HepG2 (cell line): ENCODE data around the gene TMEM74B. TPM values are rescaled to one million over a fixed set of nuclear protein-coding genes. Genes with fewer than 3 reads are reported as not detected.

Source experiments
- ATF7 ChIP-seq, 2 experiments: fragments of 450-650 bp in 1 of 2; sonication (generic) in 1 of 2; formaldehyde crosslinking in 1 of 2; IDR thresholded peaks; 2 replicates each; pipeline versions ENCODE4 v1.4.0 to v1.6.1; 2016 to 2020; ENCODE audit warnings: antibody characterized with exemption in 1 of 2, mild to moderate bottlenecking in 1 of 2, missing genetic modification reagents in 1 of 2
- BCL6 ChIP-seq: IDR thresholded peaks from 2 replicates; pipeline ENCODE4 v1.6.1; 2016; ENCODE audit warnings: missing genetic modification reagents, missing compliant biosample characterization
- JDP2 ChIP-seq: sonication (generic); formaldehyde crosslinking; IDR thresholded peaks from 2 replicates; pipeline ENCODE4 v1.8.1; 2022; ENCODE audit warnings: missing genetic modification reagents, borderline replicate concordance
- MAFG ChIP-seq: sonication (generic); formaldehyde crosslinking; IDR thresholded peaks from 2 replicates; pipeline ENCODE4 v1.5.1; 2020; ENCODE audit warnings: mild to moderate bottlenecking, missing genetic modification reagents
- NFYC ChIP-seq: IDR thresholded peaks from 2 replicates; pipeline ENCODE4 v1.6.1; 2016; ENCODE audit warnings: missing genetic modification reagents, missing compliant biosample characterization
- ONECUT2 ChIP-seq: sonication (generic); formaldehyde crosslinking; IDR thresholded peaks from 2 replicates; pipeline ENCODE4 v1.4.0; 2020; ENCODE audit warnings: missing genetic modification reagents
- RBM39 ChIP-seq: fragments of 200-400 bp; formaldehyde crosslinking; IDR thresholded peaks from one replicate; pipeline ENCODE4 v1.6.1; 2018; ENCODE audit warnings: antibody characterized with exemption, mild to moderate bottlenecking, low read depth, low read length; ENCODE audit not compliant: poor library complexity, severe bottlenecking
- RXRB ChIP-seq: IDR thresholded peaks from 2 replicates; pipeline ENCODE4 v1.6.1; 2016; ENCODE audit warnings: borderline replicate concordance, missing genetic modification reagents, missing compliant biosample characterization
- SALL1 ChIP-seq: sonication (generic); formaldehyde crosslinking; IDR thresholded peaks from 2 replicates; pipeline ENCODE4 v1.8.0; 2022; ENCODE audit warnings: mild to moderate bottlenecking, missing genetic modification reagents
- SOX6 ChIP-seq, 2 experiments: fragments of 450-650 bp in 1 of 2; sonication (generic) in 1 of 2; formaldehyde crosslinking in 1 of 2; IDR thresholded peaks; 2 replicates each; pipeline versions ENCODE4 v1.4.0 to v1.6.1; 2017 to 2020; ENCODE audit warnings: antibody characterized with exemption in 1 of 2, mild to moderate bottlenecking in 1 of 2, missing genetic modification reagents in 1 of 2
- XBP1 ChIP-seq: sonication (generic); formaldehyde crosslinking; IDR thresholded peaks from 2 replicates; pipeline ENCODE4 v1.5.0; 2020; ENCODE audit warnings: missing genetic modification reagents
- ZFP36L1 ChIP-seq: sonication (generic); formaldehyde crosslinking; IDR thresholded peaks from 2 replicates; pipeline ENCODE4 v1.8.0; 2022; ENCODE audit warnings: mild to moderate bottlenecking, missing genetic modification reagents, moderate library complexity
- ZFY ChIP-seq: sonication (generic); formaldehyde crosslinking; IDR thresholded peaks from 2 replicates; pipeline ENCODE4 v1.4.0; 2020; ENCODE audit warnings: missing genetic modification reagents
- ZNF180 ChIP-seq: sonication (generic); formaldehyde crosslinking; IDR thresholded peaks from 2 replicates; pipeline ENCODE4 v1.4.0; 2020; ENCODE audit warnings: low read depth, missing genetic modification reagents, borderline replicate concordance
- ZNF234 ChIP-seq: sonication (generic); formaldehyde crosslinking; conservative IDR thresholded peaks from 2 replicates; pipeline ENCODE4 v1.5.1; 2020; ENCODE audit warnings: mild to moderate bottlenecking, missing genetic modification reagents
- ZNF331 ChIP-seq: sonication (generic); formaldehyde crosslinking; IDR thresholded peaks from 2 replicates; pipeline ENCODE4 v1.4.0; 2020; ENCODE audit warnings: missing genetic modification reagents
- ZNF432 ChIP-seq: sonication (generic); formaldehyde crosslinking; IDR thresholded peaks from 2 replicates; pipeline ENCODE4 v1.5.0; 2020; ENCODE audit warnings: missing genetic modification reagents, mild to moderate bottlenecking, borderline replicate concordance
- ZNF44 ChIP-seq: sonication (generic); formaldehyde crosslinking; IDR thresholded peaks from 2 replicates; pipeline ENCODE4 v1.5.1; 2020; ENCODE audit warnings: mild to moderate bottlenecking, missing genetic modification reagents
- ZNF441 ChIP-seq: sonication (generic); formaldehyde crosslinking; IDR thresholded peaks from 2 replicates; pipeline ENCODE4 v1.7.0; 2021; ENCODE audit warnings: missing genetic modification reagents, borderline replicate concordance
- ZNF552 ChIP-seq: sonication (generic); formaldehyde crosslinking; IDR thresholded peaks from 2 replicates; pipeline ENCODE4 v1.9.0; 2022; ENCODE audit warnings: missing genetic modification reagents, mild to moderate bottlenecking, borderline replicate concordance
- ZNF746 ChIP-seq: sonication (generic); formaldehyde crosslinking; IDR thresholded peaks from 2 replicates; pipeline ENCODE4 v1.8.0; 2022; ENCODE audit warnings: mild to moderate bottlenecking, missing genetic modification reagents
- ZNF777 ChIP-seq: sonication (generic); formaldehyde crosslinking; IDR thresholded peaks from 2 replicates; pipeline ENCODE4 v1.4.0; 2020; ENCODE audit warnings: missing genetic modification reagents
- ZNF792 ChIP-seq: IDR thresholded peaks from 2 replicates; pipeline ENCODE4 v1.6.1; 2016
- ZNF841 ChIP-seq: sonication (generic); formaldehyde crosslinking; IDR thresholded peaks from 2 replicates; pipeline ENCODE4 v1.8.1; 2023; ENCODE audit warnings: missing genetic modification reagents, borderline replicate concordance
- polyA plus RNA-seq, 8 experiments: library from polyadenylated mRNA; depleted of rRNA in 3 of 8; stranded (reverse) in 7 of 8; unstranded in 1 of 8; fragments of >200 nt; fragmentation: Illumina TruSeq in 4 of 8; extraction: Trizol in 4 of 8; gene quantifications; 2 replicates each; pipeline versions ENCODE4 v1.2.1 to v1.2.3, GENCODE V29; 2011 to 2016; ENCODE audit warnings: low read depth in 4 of 8, missing spikeins in 1 of 8, mixed read lengths in 1 of 8; ENCODE audit not compliant: insufficient read depth in 1 of 8
- total RNA-seq, 5 experiments: library from RNA; depleted of rRNA; stranded (reverse); fragments of >200 nt; fragmentation: Illumina TruSeq; extraction: Trizol; gene quantifications; 2 replicates each; pipeline ENCODE4 v1.2.3, GENCODE V29; 2016; ENCODE audit warnings: low read depth in 1 of 5
- TF ChIP-seq, protein P1 (sequence below): sonication (generic); formaldehyde crosslinking; IDR thresholded peaks from 2 replicates; pipeline ENCODE4 v1.4.0; 2020; ENCODE audit warnings: missing genetic modification reagents; ENCODE audit errors: not compliant biosample characterization
- TF ChIP-seq, protein P2 (sequence below): sonication (generic); formaldehyde crosslinking; IDR thresholded peaks from 2 replicates; pipeline ENCODE4 v1.8.1; 2023; ENCODE audit warnings: mild to moderate bottlenecking, missing genetic modification reagents
- TF ChIP-seq, protein P3 (sequence below): sonication (generic); formaldehyde crosslinking; IDR thresholded peaks from 2 replicates; pipeline ENCODE4 v1.4.0; 2020; ENCODE audit warnings: missing genetic modification reagents, borderline replicate concordance
- TF ChIP-seq, protein P4 (sequence below): IDR thresholded peaks from 2 replicates; pipeline ENCODE4 v1.6.1; 2016; ENCODE audit warnings: control low read depth

The TMEM74B gene
- total and polyA plus RNA-seq, 2 of the 13 experiments (the other 11 are each of a cell fraction or from before 2014, with no cell fraction given), result 4.7 to 18.4 TPM

DNA sequence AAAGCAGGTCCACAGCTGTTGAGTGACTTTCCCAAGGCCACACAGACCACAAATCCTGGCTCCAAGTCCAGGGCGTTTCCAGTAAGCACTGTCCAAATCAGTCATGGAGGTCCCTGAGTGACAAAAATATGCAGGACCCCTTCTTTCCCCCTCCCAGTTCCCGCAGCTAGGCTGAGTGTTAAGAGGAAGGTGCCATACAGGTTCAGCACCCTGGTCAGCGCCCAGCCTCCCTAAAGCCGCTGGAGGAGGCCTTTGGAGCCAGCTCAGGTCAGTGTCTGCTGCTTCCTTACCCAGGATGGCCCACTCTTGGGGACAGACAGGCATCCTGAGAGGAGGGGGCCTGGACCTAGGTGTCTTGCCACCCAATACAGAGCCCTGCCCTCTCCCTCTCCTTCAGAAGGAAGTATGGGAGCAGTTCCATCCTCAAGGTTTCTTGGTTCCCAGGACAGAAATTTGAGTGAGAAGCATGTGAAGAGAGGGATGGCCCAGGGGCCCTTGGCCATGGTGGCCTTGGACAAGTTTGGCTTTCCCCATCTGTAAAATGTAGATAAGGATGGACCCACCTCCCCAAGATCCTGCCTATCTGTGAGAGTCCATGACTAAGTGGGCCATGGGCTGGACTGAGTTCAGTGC lies 13.2 kb downstream of the TMEM74B start (continued):
- TF ChIP-seq ZFP36L1 (CRISPR knock-in tag) (peak; percentile 28; the same call in 1 of the 2 replicates), RBM39 (no peak), RXRB (CRISPR knock-in tag) (no peak), ZFY (CRISPR knock-in tag) (peak; percentile 48), ZNF180 (CRISPR knock-in tag) (no peak), ZNF234 (CRISPR knock-in tag) (no peak), ZNF746 (CRISPR knock-in tag) (0 out of 2 replicates have a peak, but pooled peaks have one; percentile 43), ZNF432 (CRISPR knock-in tag) (no peak), ZNF331 (peak; percentile 69), XBP1 (CRISPR knock-in tag) (no peak), ATF7 (IDR thresholded peaks at IDR 0.05) (no peak), ATF7 (CRISPR knock-in tag; IDR thresholded peaks at IDR 0.05) (no peak), ZNF777 (CRISPR knock-in tag) (peak; percentile 41; the same call in 1 of the 2 replicates), ZNF552 (no peak), ONECUT2 (CRISPR knock-in tag) (0 out of 2 replicates have a peak, but pooled peaks have one; percentile 18), SALL1 (peak; percentile 82), NFYC (CRISPR knock-in tag) (no peak), ZNF441 (peak; percentile 39; the same call in 1 of the 2 replicates), ZNF44 (no peak), BCL6 (CRISPR knock-in tag) (no peak), ZNF792 (CRISPR knock-in tag) (0 out of 2 replicates have a peak, but pooled peaks have one; percentile 25), ZNF841 (CRISPR knock-in tag) (no peak), JDP2 (CRISPR knock-in tag) (no peak), SOX6 (IDR thresholded peaks at IDR 0.05) (no peak), SOX6 (CRISPR knock-in tag; IDR thresholded peaks at IDR 0.05) (no peak), MAFG (CRISPR knock-in tag) (peak; percentile 5; the same call in 1 of the 2 replicates)
- TF ChIP-seq, protein P1, sequence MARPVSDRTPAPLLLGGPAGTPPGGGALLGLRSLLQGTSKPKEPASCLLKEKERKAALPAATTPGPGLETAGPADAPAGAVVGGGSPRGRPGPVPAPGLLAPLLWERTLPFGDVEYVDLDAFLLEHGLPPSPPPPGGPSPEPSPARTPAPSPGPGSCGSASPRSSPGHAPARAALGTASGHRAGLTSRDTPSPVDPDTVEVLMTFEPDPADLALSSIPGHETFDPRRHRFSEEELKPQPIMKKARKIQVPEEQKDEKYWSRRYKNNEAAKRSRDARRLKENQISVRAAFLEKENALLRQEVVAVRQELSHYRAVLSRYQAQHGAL (CRISPR knock-in tag), result peak; percentile 47
- TF ChIP-seq, protein P2, sequence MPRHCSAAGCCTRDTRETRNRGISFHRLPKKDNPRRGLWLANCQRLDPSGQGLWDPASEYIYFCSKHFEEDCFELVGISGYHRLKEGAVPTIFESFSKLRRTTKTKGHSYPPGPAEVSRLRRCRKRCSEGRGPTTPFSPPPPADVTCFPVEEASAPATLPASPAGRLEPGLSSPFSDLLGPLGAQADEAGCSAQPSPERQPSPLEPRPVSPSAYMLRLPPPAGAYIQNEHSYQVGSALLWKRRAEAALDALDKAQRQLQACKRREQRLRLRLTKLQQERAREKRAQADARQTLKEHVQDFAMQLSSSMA (CRISPR knock-in tag), result 0 out of 2 replicates have a peak, but pooled peaks have one; percentile 33
- TF ChIP-seq, protein P3, sequence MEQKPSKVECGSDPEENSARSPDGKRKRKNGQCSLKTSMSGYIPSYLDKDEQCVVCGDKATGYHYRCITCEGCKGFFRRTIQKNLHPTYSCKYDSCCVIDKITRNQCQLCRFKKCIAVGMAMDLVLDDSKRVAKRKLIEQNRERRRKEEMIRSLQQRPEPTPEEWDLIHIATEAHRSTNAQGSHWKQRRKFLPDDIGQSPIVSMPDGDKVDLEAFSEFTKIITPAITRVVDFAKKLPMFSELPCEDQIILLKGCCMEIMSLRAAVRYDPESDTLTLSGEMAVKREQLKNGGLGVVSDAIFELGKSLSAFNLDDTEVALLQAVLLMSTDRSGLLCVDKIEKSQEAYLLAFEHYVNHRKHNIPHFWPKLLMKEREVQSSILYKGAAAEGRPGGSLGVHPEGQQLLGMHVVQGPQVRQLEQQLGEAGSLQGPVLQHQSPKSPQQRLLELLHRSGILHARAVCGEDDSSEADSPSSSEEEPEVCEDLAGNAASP (CRISPR knock-in tag), result no peak
- TF ChIP-seq, protein P4, sequence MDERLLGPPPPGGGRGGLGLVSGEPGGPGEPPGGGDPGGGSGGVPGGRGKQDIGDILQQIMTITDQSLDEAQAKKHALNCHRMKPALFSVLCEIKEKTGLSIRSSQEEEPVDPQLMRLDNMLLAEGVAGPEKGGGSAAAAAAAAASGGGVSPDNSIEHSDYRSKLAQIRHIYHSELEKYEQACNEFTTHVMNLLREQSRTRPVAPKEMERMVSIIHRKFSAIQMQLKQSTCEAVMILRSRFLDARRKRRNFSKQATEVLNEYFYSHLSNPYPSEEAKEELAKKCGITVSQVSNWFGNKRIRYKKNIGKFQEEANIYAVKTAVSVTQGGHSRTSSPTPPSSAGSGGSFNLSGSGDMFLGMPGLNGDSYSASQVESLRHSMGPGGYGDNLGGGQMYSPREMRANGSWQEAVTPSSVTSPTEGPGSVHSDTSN (CRISPR knock-in tag), result no peak
